NCI-H2171 treated with DMSO at 0.1 percent for 48 hours (cell line): ENCODE results near the gene HAT1.

Experiments used
- DNase-seq: peaks from one replicate; lab custom pipeline; 2025; lab: John Stamatoyannopoulos, UW

The HAT1 gene

DNA sequence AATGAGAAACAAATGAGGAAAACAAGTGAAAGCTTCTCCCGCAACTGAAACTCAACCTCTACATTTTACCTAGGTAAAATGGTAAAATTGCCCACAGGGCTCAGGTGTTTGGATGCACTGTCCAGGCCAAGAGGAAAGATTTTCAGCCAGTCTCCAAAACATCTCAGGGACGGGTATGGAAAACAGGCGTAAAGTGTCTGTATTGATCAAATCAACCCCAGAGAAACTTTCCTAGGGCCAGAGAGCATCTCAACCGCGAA, 361 bp upstream of the HAT1 start:
- no peak for DNase-seq

DNA sequence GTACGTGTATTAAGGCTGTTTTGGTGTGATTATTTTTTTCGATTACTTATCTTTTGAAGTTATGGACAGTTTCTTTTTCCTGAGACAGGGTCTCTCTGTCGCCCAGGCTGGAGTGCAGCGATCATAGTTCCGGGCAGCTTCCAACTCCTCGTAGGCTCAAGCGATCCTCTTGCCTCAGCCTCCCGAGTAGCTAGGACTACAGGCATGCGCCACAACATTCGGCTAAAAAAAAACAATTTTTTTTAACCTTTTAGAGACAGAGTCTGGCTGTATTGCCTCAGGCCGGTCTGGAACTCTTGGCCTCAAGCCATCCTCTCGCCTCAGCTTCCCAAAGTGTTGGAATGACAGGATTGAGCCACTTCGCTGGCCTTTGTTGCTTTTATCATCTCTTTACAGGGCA, 945 bp downstream of the HAT1 start:
- DNase-seq: no peak

DNA sequence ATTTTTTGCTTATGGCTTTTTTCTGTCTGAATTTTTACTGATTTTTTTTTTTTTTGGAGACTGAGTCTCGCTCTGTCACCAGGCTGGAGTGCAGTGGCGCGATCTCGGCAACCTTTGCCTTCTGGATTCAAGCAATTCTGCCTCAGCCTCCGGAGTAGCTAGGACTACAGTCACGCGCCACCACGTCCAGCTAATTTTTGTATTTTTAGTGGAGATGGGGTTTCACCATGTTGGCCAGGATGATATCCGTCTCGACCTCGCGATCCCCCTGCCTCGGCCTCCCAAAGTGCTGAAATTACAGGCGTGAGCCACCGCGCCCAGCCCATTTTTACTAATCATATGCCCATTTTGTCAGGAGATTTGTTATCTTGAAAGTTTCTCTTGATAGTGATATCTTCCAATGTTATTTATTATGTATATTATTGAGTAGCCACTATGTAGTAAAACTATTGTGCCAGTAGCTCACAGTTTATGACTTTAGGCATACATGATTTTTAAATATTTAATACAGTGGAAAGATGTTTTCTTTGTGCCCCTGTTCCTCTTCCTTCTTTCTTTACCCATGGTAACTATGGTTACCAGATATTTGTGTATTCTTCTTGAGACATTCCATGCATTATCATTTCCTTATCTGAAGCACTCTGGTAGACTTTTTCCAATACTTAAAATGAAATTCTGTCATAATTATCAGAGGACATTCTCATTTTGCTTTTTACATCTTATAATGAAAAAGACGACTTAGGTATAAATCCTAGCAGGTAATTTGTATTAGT, 2.1 kb downstream of the HAT1 start:
- DNase-seq: no peak

DNA sequence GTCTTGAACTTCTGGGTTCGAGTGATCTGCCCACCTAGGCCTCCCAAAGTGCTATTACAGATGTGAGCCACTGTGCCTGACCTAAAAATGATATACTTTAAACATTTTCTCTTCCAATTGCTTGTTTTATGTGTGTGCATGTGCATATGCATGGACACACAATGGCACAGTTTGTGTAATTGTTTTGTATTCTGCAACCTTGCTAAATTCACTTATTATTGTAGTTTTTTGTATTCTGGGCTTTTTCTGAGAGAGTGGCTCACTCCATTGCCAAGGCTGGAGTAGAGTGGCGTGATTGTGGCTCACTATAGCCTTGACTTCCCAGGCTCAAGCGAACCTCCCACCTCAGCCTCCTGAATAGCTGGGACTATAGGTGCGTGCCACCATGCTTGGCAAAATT, 8.1 kb downstream of the HAT1 start:
- DNase-seq: no peak

DNA sequence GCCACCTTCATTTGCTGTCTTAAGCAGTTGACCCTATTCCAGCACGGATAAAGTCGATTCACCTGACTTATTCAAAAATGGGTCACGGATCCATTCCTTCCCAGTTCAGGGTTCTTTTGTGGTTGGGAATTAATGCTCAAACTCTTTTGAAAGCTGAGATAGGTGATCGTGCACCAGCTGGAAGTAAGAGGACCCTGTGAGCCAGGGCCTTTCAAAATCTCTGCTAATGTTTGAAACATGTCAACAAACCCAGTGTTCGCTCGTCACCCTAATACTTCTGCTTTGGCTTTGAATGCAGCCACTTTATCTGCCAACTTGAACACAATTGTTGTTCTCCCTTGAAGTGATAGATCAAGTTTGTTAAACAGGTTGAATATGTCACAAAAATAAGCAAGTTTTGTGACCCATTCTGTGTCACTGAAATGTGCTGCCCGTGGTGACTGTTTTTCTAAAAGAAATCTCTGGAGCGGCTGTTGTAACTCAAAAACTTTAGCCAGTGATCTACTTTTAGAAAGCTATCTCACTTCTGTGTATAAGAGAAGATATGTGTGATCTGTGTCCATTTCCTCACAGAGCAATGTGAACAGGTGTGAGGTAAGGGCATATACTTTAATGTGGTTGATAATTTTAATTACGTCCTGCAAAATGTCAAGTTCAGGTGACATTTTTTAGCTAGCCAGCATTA, 16.9 kb downstream of the HAT1 start:
- DNase-seq: no peak

DNA sequence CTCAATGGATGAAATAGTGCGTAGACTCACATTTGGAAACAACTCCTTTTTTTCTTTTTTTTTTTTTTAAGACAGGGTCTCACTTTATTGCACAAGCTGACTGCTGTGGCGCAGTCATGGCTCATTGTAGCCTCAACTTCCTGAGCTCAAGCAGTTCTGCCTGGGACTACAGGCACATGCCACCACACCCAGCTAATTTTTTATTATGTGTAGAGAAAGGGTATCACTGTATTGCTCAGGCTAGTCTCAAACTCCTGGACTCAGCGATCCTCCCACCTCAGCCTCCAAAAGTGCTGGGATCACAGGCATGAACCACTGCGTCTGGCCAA, 17.4 kb downstream of the HAT1 start:
- DNase-seq: no peak

DNA sequence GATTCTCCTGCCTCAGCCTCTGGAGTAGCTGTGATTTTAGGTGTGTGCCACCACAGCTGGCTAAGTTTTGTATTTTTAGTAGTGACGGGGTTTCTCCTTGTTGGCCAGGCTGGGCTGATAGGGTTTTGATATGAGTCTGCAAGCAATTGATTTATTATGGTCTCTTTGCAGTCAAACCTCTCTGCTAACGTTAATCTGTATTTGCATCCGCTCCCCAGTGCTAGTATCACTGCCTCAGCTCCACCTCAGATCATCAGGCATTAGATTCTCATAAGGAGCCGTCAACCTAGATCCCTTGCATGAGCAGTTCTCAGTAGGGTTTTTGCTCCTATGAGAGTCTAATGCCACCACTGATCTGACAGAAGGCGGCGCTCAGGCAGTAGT, 19.0 kb downstream of the HAT1 start:
- DNase-seq: no peak

DNA sequence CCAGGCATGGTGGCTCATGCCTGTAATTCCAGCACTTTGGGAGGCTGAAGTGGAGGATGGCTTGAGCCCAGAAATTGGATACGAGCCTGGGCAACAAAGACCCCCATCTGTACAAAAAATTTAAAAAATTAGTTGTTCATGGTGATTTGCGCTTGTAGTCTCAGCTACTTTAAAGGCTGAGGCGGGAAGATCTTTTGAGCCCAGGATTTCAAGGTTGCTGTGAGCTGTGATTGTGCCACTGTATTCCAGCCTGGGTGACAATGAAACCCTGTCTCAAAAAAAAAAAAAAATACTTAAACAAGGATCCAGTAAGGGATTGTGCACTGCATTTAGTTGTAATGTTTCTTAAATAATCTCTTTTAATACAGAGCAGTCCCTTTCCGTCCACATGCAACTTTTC, 21.6 kb downstream of the HAT1 start:
- DNase-seq: no peak

DNA sequence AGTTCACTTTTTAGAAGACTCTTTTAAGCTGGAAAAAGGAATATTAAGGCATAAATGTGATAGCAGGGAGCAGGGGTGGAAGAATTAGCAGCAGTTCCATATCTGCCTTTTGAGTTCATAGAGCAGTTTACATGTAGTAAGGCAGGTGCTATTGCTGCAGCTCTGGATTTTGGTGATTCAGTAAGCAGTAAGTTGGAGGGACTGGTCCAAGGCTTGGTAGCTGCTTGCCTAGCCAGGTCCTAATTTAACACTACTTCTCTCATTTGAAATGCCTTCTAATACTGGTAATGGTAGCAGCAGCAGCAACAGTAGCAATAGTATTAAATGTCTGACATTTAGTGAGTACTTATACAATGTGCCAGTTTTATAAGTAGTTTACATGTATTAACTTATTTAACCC, 30.0 kb downstream of the HAT1 start:
- no peak for DNase-seq

DNA sequence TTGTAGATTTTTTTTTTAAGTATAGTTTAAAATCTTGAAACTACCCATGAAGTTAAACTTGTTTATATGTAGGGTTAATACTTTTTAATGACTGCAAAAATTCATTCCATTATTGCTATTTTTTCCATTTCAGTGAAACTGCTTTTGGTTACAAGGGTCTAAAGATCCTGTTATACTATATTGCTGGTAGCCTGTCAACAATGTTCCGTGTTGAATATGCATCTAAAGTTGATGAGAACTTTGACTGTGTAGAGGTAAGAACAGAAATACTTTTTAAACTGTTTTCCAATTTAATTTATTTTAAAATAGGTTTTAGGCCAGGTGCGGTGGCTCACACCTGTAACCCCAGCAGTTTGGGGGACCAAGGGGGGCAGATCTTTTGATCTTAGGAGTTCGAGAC, 30.5 kb downstream of the HAT1 start:
- DNase-seq: no peak

DNA sequence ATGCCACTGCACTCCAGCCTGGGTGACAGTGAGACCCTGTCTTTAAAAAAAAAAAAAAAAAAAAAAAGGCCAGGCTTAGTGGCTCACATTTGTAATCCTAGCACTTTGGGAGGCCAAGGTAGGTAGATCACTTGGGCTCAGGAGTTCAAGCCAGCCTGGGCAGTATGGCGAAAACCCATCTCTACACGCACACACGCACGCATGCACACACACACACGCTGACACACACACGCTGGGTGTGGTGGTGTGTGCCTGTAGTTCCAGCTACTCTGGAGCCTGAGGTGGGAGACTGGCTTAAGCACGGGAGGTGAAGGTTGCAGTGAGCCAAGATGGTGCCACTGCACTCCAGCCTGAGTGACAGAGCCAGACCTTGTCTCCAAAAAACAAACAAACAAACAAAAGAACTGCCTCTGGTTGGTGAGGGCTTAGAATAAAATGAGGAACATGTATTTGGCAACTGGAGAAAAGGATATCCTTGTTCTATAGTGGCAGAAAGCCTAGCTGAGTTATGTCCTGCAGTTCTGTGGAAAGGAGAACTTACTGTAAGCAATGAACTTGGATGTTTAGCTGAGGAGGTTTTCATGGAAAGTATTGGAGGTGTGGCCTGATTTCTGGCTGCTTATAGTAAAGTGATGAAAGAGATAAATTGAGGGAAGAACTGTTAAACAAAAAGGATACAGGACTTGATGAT, 34.0 kb downstream of the HAT1 start:
- no peak for DNase-seq

DNA sequence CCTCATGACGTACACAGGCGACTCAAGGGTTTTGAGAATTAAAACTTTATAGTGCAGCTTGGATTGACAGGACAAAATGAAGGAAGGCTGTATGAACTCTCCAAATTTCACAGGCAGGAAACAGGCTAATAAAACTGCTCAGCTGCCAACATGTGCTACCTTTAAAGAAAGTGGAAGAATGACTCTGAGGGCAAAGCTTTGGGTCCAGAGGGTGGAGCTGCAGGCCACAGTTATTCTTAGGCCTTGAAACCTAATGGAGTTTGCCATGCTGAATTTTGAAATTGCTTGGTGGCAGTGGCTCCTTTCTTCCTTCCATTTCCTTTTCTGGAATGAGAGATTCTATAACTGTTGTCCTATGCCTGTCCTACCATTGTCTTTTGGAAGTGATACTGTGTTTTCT, 34.8 kb downstream of the HAT1 start:
- no peak for DNase-seq

DNA sequence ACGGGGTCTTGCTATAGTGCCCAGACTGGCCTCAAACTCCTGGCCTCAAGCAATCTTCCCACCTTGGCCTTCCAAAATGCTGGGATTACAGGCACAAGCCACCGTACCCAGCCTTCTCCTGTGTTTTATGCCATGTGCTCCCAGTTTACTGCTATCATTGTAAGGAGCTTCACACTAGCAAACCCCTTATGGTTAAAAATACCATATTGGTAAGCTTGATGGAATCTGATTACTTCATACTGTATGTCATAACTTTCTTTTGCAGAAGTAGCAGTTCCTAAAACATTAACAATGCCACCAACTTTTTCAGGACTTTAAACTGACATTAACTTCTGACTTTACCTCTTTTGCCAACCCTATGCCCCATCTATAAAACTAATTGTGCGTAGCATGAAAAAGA, 36.2 kb downstream of the HAT1 start:
- no peak for DNase-seq

DNA sequence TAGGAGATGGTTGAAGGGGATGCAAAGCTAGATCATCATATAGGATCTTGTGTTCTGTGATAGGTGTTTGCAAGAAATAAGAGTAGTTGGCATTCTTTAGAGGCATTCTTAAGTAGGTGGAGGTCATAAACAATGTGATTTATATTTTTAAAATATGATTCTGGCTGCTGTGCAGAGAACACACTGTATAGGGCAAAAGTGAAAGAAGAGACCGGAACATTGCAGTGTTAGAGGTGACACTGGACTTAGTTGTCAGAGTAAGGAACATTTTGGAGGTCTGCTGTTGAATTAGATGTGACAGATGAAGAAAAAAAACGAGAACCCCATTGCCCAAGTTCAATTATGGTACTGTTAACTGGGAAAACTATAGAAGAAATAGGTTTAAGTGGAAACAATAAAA, 37.7 kb downstream of the HAT1 start:
- no peak for DNase-seq

DNA sequence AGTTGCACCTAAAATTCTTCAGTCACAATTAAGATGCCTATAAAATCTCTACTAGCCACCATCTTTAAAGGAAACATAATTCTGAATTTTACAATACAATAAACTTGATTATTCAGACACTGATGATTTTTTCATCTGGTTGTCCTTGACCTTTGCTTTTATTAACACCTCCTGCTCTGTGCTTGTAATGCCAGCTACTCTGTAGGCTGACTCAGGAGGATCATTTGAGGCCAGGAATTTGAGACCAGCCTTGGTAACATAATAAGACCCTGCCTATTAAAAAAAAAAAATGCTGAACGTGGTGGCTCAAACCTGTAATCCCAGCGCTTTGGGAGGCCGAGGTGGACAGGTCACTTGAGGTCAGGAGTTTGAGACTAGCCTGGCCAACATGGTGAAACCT, 38.3 kb downstream of the HAT1 start:
- DNase-seq: no peak

DNA sequence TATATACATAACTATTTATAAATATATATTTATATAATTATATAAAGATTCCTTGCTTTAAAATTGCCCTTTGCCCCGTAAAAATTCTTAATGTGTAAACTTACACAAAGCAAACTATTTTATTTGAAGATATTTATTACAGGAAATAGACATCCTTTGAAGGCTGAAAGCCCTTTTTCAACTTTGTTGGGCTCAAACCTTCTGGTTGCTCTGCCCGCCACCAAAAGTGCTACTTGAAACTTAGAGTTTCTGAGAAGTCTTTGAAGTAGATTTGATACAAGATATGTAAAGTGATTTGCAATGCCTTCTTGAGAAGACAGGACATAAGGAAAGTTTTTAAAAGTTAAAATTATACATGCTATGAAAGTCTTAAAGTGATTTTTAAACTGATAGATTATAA, 40.9 kb downstream of the HAT1 start:
- DNase-seq: no peak

DNA sequence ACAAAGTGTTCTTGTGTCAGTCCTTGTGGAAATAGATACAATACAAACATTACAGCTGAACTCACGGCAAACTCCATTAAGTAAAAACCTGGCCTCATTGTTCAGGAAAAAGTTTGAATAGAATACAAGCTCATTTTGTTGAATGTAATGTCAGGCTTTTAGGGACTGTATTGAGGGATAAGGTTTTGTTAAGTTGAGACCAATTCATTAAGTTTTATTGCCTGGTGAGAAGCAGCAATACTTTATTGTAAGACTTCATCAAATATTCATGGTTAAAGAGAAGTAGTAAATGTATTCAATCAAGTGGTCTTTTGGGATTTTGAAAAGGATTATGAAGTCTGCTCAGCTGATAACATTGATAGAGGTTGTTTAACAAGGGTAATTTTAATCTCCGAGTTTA, 42.0 kb downstream of the HAT1 start:
- DNase-seq: no peak

DNA sequence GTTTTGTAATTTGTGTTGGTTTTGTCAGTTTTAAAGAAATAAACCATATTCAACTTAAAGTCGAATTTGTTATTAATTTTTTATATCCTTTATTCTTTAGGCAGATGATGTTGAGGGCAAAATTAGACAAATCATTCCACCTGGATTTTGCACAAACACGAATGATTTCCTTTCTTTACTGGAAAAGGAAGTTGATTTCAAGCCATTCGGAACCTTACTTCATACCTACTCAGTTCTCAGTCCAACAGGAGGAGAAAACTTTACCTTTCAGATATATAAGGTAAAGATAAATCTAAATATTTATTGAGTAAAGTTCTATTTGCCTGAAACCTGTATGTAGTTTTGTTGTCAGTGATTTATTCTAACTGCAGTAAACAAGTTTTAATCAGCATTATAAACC, 43.0 kb downstream of the HAT1 start:
- no peak for DNase-seq

DNA sequence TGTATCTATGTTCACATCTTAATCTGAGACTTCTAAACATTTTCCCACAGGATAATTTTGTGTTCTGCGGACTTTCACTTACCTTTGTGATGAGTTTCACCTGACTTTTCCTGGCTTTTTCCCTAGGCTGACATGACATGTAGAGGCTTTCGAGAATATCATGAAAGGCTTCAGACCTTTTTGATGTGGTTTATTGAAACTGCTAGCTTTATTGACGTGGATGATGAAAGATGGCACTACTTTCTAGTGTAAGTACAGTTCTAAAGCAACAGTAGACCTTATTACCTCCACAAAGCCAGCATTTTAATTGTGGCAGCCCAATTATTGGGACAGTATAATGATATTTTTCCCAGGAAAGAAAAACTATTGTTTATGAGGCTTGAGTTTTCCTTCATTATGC, 43.4 kb downstream of the HAT1 start:
- no peak for DNase-seq

DNA sequence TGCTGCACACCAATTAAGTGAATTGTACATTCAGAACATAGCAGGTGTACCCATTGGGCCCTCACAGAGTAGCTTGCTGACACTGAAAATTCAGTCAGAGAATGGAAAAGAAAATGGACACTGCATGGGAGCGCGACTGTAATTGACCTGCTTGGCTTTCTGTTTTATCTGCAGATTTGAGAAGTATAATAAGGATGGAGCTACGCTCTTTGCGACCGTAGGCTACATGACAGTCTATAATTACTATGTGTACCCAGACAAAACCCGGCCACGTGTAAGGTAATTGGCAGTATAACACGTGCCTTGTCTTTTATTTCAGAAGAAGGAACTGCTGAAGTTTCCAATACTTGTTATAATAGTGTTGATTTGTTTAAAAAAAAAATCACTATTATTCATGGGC, 44.0 kb downstream of the HAT1 start:
- no peak for DNase-seq

DNA sequence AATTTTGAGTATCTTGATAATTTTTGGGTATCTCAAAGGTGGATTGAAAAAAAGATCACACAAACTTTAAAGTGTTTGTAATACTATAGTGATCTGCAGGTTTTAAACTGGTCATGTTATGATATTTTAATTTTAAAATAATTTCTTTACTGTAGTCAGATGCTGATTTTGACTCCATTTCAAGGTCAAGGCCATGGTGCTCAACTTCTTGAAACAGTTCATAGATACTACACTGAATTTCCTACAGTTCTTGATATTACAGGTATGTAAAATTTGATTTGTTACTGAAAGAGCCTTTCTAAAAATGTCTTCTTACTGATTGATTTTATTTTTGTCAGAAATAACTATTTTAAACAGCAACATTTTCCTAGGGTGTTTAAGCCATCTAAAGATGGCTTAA, 44.4 kb downstream of the HAT1 start:
- DNase-seq: no peak

DNA sequence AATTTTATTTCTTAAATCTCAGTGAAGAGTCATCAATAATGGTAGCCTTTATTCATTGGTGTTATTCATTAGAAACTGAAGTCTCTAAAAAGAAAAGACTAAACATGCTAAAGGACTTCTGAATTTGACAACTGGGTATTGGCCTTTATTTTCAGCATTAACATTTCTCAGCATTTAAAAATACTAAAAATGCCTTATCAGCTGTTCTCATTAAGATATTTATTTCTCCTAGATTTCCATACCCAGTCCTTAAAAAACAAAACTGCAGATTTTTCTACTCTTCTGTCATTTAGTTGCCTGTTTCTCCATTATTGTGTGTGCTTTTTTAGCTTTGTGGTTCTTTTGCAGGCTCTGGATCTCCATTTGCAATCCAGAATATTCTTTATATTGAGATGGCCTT, 46.2 kb downstream of the HAT1 start:
- no peak for DNase-seq

DNA sequence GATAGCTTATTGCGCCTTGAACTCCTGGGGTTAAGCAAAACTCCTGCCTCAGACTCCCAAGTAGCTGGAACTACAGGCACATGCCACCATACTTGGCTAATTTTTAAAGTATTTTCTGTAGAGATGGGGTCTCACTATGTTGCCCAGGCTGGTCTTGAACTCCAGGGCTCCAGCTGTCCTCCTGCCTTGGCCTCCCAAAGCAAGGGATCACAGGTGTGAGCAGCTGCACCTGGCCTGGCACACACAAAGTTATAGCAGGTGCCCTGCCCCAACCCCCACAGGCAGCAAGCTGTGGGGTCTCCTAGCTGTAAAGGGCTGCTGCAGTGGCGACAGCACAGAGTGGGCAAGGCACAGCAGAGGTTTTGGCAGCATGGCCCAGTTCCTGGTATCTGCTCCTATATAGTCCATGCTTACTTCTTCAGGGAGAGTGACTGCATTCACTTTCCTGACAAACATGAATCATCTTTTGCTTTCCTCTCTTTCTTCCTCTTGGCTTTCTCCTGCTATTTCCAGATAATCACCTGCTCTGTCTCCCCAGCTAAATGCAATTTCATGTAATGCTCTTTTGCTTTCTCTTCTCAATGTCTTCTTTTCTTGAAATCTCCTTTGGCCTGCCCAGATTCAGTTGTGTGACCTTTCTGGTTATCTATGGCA, 50.2 kb downstream of the HAT1 start:
- no peak for DNase-seq
